Endothelial cell of umbilical vein (primary cell): Measurements from ENCODE around the gene TLCD3B.

ENCODE experiments used
- CTCF ChIP-seq, 2 donors: IDR thresholded peaks; 1 replicate in 1 of 2; 2 replicates in 1 of 2; pipeline ENCODE4 v1.5.1; 2011; ENCODE audit warnings: low read length in 2 of 2, mild to moderate bottlenecking in 2 of 2, moderate library complexity in 2 of 2, control low read depth in 1 of 2, inconsistent platforms in 1 of 2, low read depth in 1 of 2; ENCODE audit not compliant: insufficient read depth in 1 of 2; ENCODE audit errors: extremely low read depth in 1 of 2
- EZH2 ChIP-seq: IDR thresholded peaks from 2 replicates; pipeline ENCODE4 v1.6.1; 2012; ENCODE audit warnings: borderline replicate concordance, low read depth, mild to moderate bottlenecking, moderate library complexity, low read length, inconsistent platforms; ENCODE audit not compliant: severe bottlenecking
- GATA2 ChIP-seq: IDR thresholded peaks from 2 replicates; pipeline ENCODE4 v1.7.0; 2011; ENCODE audit warnings: low read depth, mild to moderate bottlenecking, moderate library complexity, mixed read lengths, low read length; ENCODE audit not compliant: insufficient read length, insufficient read depth
- JUN ChIP-seq: IDR thresholded peaks from 2 replicates; pipeline ENCODE4 v1.6.1; 2011; ENCODE audit warnings: borderline replicate concordance, low read depth; ENCODE audit not compliant: insufficient read length, insufficient read depth
- MAX ChIP-seq: IDR thresholded peaks from 2 replicates; pipeline ENCODE4 v1.6.1; 2011; ENCODE audit not compliant: insufficient read depth, insufficient read length
- POLR2A ChIP-seq: IDR thresholded peaks from 2 replicates; pipeline ENCODE4 v1.6.1; 2012; ENCODE audit warnings: low read depth, mild to moderate bottlenecking, control low read depth, low read length
- POLR2AphosphoS5 ChIP-seq: IDR thresholded peaks from 2 replicates; pipeline ENCODE4 v1.6.1; 2012; ENCODE audit warnings: low read depth, mild to moderate bottlenecking, control low read depth, low read length, moderate library complexity; ENCODE audit not compliant: insufficient read depth

- no peak for TF ChIP-seq POLR2AphosphoS5
- TF ChIP-seq CTCF (IDR thresholded peaks at IDR 0.05; ENCODE audit: extremely low read depth in 1 of 2, insufficient read depth in 1 of 2, low read depth in 1 of 2, low read length in 2 of 2) = no peak
- no peak for TF ChIP-seq JUN
- TF ChIP-seq EZH2 = peak; percentile 36
- no peak for TF ChIP-seq POLR2A
- no peak for TF ChIP-seq GATA2
- TF ChIP-seq MAX = no peak
Measured at GRCh38 chr16:30009990-30010843, 20.9 kb downstream of the TLCD3B start.
